ENCODE data around the gene DPP6. TPM values are rescaled to one million over a fixed set of nuclear protein-coding genes. Genes with fewer than 3 reads are reported as not detected.
"Not testable (repeated sequence)": the region's sequence is repeated elsewhere in the genome, so short reads cannot be mapped to it uniquely, and the experiment has no call there.

DPP6 gene
- total RNA-seq, 2 experiments from 2014 or later, result not detected

DNA sequence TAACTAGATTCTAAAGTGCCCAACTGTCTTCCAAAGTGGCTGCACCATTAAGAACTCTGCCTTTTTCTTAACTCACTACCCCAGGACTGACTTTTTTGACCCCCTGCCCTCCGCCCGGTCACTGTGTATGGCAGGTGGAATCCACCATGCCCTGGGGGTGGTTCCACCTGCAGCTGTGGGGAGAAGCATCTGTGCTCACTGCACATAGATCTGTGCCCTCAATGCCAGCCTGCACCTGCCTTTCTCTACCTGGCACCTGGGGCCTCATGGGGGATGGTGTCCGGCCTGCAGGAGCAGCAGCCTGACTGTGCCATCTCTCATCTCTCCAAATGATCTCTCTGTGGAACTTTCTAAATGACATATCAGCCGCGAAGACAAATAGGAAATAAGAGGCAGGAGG lies 597.2 kb downstream of the DPP6 start:
- no peak overlapping the region for H3K27ac Mint-ChIP-seq
- peaks cover 5% of the 10 kb centered on the region for H3K9me3 Mint-ChIP-seq
- ChIA-PET POLR2A (no interaction called here), CTCF (no interaction called here)
- no peak overlapping the region for H3K4me3 Mint-ChIP-seq
- DNase-seq, result no peak
- intact Hi-C loops (cut with micrococcal nuclease), result no loop called here
- no peaks in the 10 kb centered on the region for H3K27me3 Mint-ChIP-seq
- no peaks in the 10 kb centered on the region for H3K4me1 Mint-ChIP-seq (ENCODE audit: low read depth)
- H3K36me3 Mint-ChIP-seq, result no peaks in the 10 kb centered on the region

- DNase-seq, result no peak
- intact Hi-C loops (cut with micrococcal nuclease), result no loop called here
- H3K36me3 Mint-ChIP-seq, result no peaks in the 10 kb centered on the region
- ChIA-PET POLR2A (no interaction called here), CTCF (no interaction called here)
- H3K4me1 Mint-ChIP-seq (ENCODE audit: low read depth), result no peaks in the 10 kb centered on the region
- no peaks in the 10 kb centered on the region for H3K27me3 Mint-ChIP-seq
- H3K4me3 Mint-ChIP-seq, result no peak overlapping the region
- H3K9me3 Mint-ChIP-seq, result peaks cover 5% of the 10 kb centered on the region
- no peak overlapping the region for H3K27ac Mint-ChIP-seq
Measured at GRCh38 chr7:154650275-154650674, 598.1 kb downstream of the DPP6 start.

DNA sequence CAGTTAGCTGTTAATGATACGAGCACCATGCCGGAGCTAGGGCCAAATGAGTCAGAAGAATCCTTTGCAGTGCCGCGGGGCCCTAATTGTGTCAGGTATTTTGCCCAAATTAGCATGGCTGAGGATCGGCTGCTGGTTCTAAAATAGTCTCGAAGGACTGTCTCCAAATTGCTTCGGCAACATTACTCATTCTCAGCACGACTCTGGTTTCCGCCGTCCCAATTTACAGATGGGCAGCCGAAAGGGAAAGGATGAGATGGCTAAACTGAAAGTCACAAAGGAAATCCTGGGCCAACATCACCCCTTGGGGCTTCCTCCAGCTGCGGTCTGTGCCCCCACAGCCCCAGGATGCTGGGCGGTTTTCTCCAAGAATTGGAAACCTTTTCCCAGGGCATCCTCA lies 599.3 kb downstream of the DPP6 start:
- POLR2A ChIA-PET, result no interaction called here
- CTCF ChIA-PET, result no interaction called here
- Mint-ChIP-seq H3K9me3 (peaks cover 5% of the 10 kb centered on the region), H3K36me3 (no peaks in the 10 kb centered on the region), H3K27me3 (no peaks in the 10 kb centered on the region), H3K4me1 (ENCODE audit: low read depth) (no peaks in the 10 kb centered on the region), H3K4me3 (no peak overlapping the region), H3K27ac (no peak overlapping the region)
- DNase-seq, result no peak
- intact Hi-C loops (cut with micrococcal nuclease), result no loop called here

DNA sequence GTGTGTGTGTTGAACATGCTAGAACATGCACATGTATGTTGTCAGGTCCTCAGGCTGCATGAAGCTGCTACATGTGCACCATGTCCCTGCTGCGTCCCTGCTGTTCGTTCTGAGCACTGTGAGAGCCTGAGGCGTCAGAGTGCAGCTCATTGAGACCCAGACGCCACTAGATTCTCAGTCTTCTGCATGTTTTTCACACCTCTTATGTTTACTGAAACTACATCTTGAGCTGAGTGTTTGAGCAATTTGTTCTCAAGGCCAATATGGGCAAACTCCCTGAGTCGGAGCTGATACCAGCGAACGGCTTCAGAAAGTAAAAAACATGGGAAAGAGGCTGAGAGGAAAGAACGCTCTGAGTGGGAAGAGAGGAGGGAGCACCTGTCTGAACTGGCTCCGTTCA lies 600.4 kb downstream of the DPP6 start:
- Mint-ChIP-seq H3K9me3 (peaks cover 5% of the 10 kb centered on the region), H3K4me1 (ENCODE audit: low read depth) (no peaks in the 10 kb centered on the region), H3K27ac (no peak overlapping the region), H3K36me3 (no peaks in the 10 kb centered on the region), H3K4me3 (no peak overlapping the region), H3K27me3 (no peaks in the 10 kb centered on the region)
- DNase-seq, result no peak
- intact Hi-C loops (cut with micrococcal nuclease), result no loop called here
- ChIA-PET POLR2A (no interaction called here), CTCF (no interaction called here)

DNA sequence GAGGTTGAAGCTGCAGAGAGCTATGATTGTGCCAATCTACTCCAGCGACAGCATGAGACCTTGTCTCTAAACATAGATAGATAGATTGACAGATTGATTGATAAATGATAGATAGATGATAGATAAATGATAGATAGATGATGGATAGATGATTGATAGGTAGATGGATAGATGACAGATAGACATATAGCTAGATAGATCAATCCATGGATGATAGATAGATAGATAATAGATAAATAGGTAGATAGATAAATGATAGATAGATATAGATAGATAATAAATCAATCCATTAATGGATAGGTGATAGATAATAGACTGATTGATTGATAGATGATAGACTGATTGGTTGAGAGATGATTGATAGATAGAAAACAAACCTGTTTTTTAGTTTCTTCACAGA lies 601.1 kb downstream of the DPP6 start:
- Mint-ChIP-seq H3K36me3 (no peaks in the 10 kb centered on the region), H3K27ac (no peak overlapping the region), H3K4me3 (no peak overlapping the region), H3K4me1 (ENCODE audit: low read depth) (no peaks in the 10 kb centered on the region), H3K9me3 (peaks cover 5% of the 10 kb centered on the region), H3K27me3 (no peaks in the 10 kb centered on the region)
- ChIA-PET CTCF (no interaction called here), POLR2A (no interaction called here)
- no peak for DNase-seq
- intact Hi-C loops (cut with micrococcal nuclease), result no loop called here

- ChIA-PET POLR2A (no interaction called here), CTCF (no interaction called here)
- intact Hi-C loops (cut with micrococcal nuclease), result no loop called here
- no peak for DNase-seq
- H3K4me1 Mint-ChIP-seq (ENCODE audit: low read depth), result no peaks in the 10 kb centered on the region
- peaks cover 16% of the 10 kb centered on the region for H3K9me3 Mint-ChIP-seq
- no peak overlapping the region for H3K27ac Mint-ChIP-seq
- H3K4me3 Mint-ChIP-seq, result no peak overlapping the region
- H3K36me3 Mint-ChIP-seq, result no peaks in the 10 kb centered on the region
- H3K27me3 Mint-ChIP-seq, result no peaks in the 10 kb centered on the region
Measured at GRCh38 chr7:154656618-154657017, 604.4 kb downstream of the DPP6 start.

DNA sequence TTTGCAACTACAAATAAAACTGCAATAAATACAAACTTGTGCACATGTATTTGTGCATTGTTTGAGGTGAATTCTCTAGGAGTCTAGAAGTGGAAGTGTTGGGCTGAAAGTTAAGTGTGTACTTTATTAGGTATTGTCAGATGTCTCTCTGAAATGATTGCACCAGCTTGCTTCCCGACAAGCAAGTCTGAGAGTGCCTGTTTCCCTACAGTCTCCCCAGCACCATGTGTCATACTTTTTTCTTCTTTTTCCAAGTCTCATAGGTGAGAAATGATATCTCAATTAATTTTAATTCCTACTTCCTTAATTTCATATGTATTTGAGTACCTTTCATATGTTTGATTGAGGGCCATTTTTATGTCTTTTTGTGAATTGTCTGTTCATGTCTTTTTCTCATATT lies 614.6 kb downstream of the DPP6 start:
- H3K4me1 Mint-ChIP-seq (ENCODE audit: low read depth), result no peaks in the 10 kb centered on the region
- no peaks in the 10 kb centered on the region for H3K27me3 Mint-ChIP-seq
- H3K27ac Mint-ChIP-seq, result no peak overlapping the region
- no peaks in the 10 kb centered on the region for H3K36me3 Mint-ChIP-seq
- POLR2A ChIA-PET, result no interaction called here
- peaks cover 11% of the 10 kb centered on the region for H3K9me3 Mint-ChIP-seq
- CTCF ChIA-PET, result no interaction called here
- no peak for DNase-seq
- no peak overlapping the region for H3K4me3 Mint-ChIP-seq
- intact Hi-C loops (cut with micrococcal nuclease), result no loop called here

DNA sequence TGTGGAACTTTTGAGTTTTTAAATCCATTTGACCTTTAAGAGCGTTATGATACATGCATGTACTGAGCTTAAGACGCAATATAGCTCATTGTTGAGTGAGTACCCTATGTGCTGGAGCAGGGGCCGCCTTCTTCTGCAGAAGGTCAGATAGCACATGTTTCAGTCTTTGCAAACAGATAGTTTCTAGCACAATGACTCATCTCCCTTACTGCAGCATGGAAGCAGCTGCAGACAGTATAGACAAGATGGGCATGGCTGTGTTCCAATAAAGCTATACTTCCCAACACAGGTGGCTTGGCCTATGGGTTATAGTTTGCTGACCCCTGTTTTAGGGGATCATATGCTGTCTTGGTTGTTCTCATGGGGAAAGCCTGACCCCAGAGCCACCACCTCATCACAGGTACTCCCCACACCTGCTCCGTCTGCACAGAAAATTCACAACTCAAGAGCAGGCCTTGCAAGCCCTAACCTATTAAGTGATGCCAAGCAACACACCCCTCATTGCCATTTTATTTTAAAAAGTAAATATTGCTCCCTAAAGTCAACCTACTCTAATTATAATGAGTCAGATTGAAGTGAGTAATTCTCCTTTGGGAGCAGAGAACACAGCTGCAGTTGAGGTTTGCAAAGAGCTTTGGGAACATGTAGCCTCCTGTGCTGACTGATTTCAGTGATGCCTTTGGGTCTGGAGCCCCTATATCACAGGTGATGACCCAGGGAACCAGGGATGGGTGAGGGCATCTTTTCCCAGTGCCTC lies 620.6 kb downstream of the DPP6 start:
- no peak overlapping the region for H3K4me3 Mint-ChIP-seq
- intact Hi-C loops (cut with micrococcal nuclease), result no loop called here
- no peaks in the 10 kb centered on the region for H3K27me3 Mint-ChIP-seq
- H3K27ac Mint-ChIP-seq, result no peak overlapping the region
- ChIA-PET POLR2A (no interaction called here), CTCF (interaction anchor here (0.6 kb wide), 1 partner anchor 32 kb away, joined by 3 read pairs; no protein-coding TSS in a partner anchor)
- no peaks in the 10 kb centered on the region for H3K4me1 Mint-ChIP-seq (ENCODE audit: low read depth)
- H3K9me3 Mint-ChIP-seq, result no peaks in the 10 kb centered on the region
- no peak for DNase-seq
- no peaks in the 10 kb centered on the region for H3K36me3 Mint-ChIP-seq

GRCh38 chr7:154674191-154674590 lies 622.0 kb downstream of the DPP6 start:
- POLR2A ChIA-PET, result no interaction called here
- Mint-ChIP-seq H3K4me1 (ENCODE audit: low read depth) (no peaks in the 10 kb centered on the region), H3K9me3 (peaks cover 2% of the 10 kb centered on the region), H3K27me3 (no peaks in the 10 kb centered on the region), H3K4me3 (no peak overlapping the region), H3K36me3 (no peaks in the 10 kb centered on the region), H3K27ac (no peak overlapping the region)
- DNase-seq, result no peak
- CTCF ChIA-PET, result no interaction called here
- intact Hi-C loops (cut with micrococcal nuclease), result no loop called here

DNA sequence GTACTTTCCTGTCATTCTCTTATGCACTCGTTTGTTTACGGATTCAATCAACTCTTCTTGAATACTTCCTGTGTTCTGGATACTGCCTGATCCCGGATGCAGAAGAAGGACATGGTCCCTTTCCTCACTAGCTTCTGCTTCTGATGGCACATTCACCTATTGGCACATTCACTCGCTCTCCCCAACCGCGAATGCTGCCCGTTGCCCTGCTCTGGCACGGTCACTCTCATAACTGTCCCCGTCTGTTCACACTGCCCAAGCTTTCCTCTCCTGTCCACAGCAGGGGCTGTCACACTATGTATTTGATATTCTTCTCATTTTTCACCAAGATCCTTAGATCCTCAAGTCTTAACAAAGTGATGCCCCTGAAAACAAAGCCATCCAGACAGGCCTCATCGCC lies 623.4 kb downstream of the DPP6 start:
- no peaks in the 10 kb centered on the region for H3K4me1 Mint-ChIP-seq (ENCODE audit: low read depth)
- H3K27me3 Mint-ChIP-seq, result no peaks in the 10 kb centered on the region
- peaks cover 2% of the 10 kb centered on the region for H3K9me3 Mint-ChIP-seq
- no peaks in the 10 kb centered on the region for H3K36me3 Mint-ChIP-seq
- no peak for DNase-seq
- no peak overlapping the region for H3K4me3 Mint-ChIP-seq
- H3K27ac Mint-ChIP-seq, result no peak overlapping the region
- CTCF ChIA-PET, result no interaction called here
- POLR2A ChIA-PET, result no interaction called here
- intact Hi-C loops (cut with micrococcal nuclease), result no loop called here

GRCh38 chr7:154676033-154676421 lies 623.8 kb downstream of the DPP6 start:
- H3K4me1 Mint-ChIP-seq (ENCODE audit: low read depth); DNase-seq; H3K9me3 Mint-ChIP-seq; H3K27me3 Mint-ChIP-seq; intact Hi-C loops (cut with micrococcal nuclease); CTCF ChIA-PET; POLR2A ChIA-PET; H3K4me3 Mint-ChIP-seq; H3K27ac Mint-ChIP-seq; H3K36me3 Mint-ChIP-seq: not testable (repeated sequence)

- ChIA-PET POLR2A (no interaction called here), CTCF (no interaction called here)
- Mint-ChIP-seq H3K9me3 (peaks cover 2% of the 10 kb centered on the region), H3K4me1 (ENCODE audit: low read depth) (no peaks in the 10 kb centered on the region), H3K36me3 (no peaks in the 10 kb centered on the region), H3K4me3 (no peak overlapping the region), H3K27ac (no peak overlapping the region), H3K27me3 (no peaks in the 10 kb centered on the region)
- no peak for DNase-seq
- intact Hi-C loops (cut with micrococcal nuclease), result no loop called here
Measured at GRCh38 chr7:154676422-154677073, 624.4 kb downstream of the DPP6 start.

GRCh38 chr7:154677454-154677853 lies 625.3 kb downstream of the DPP6 start:
- ChIA-PET CTCF (no interaction called here), POLR2A (no interaction called here)
- DNase-seq, result no peak
- no peaks in the 10 kb centered on the region for H3K4me1 Mint-ChIP-seq (ENCODE audit: low read depth)
- no peak overlapping the region for H3K4me3 Mint-ChIP-seq
- intact Hi-C loops (cut with micrococcal nuclease), result no loop called here
- no peaks in the 10 kb centered on the region for H3K36me3 Mint-ChIP-seq
- H3K27ac Mint-ChIP-seq, result no peak overlapping the region
- peaks cover 2% of the 10 kb centered on the region for H3K9me3 Mint-ChIP-seq
- no peaks in the 10 kb centered on the region for H3K27me3 Mint-ChIP-seq
